ENCODE data around the gene TNFRSF1A.

Gene TNFRSF1A

GRCh38 chr12:6279256-6279628 lies 62.6 kb downstream of the TNFRSF1A start:
- no peak overlapping the region for H3K4me3 ChIP-seq (ENCODE audit: low read depth, low read length)

More at GRCh38 chr12:6279256-6279628, 62.6 kb downstream of the TNFRSF1A start:
- no peak for TF ChIP-seq CTCF (IDR thresholded peaks at IDR 0.05; ENCODE audit: borderline replicate concordance, insufficient read depth, low read depth, low read length)

Data from GM12875 (cell line).